ENCODE data around the gene TPX2.
A peak's percentile ranks its signal among the peaks of the same experiment; 100 is the strongest.

Gene TPX2

DNA sequence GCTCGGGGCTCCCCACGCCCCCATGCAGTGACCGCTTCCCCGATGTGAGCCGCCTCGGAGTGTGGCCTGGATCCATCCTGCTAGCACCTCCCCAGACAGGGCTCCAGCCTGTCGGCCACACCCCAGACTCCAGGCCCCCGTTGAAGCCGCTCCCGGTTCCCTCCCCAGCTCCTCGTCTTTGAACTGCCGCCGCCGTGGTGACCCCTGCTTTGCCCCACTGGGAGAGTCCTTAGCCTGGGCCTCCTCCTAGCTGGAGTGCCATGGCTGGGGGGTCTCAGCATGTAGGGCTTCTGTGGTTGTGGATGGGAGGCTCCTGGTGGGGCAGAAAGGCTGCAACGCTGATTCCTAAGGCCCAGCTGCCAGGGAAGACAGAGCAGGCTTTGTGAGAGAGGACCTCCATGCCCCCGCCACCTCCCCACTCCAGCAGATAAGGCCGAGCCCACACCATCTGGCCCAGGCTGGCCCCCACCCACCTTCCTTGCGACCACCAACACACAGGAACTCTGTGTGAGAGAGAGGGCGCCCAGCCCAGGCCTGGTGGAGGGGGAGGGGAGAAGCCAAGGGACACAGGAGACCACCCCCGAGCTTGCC, 94.9 kb downstream of the TPX2 start:
- no peak for DNase-seq (ENCODE audit: low read depth)

DNA sequence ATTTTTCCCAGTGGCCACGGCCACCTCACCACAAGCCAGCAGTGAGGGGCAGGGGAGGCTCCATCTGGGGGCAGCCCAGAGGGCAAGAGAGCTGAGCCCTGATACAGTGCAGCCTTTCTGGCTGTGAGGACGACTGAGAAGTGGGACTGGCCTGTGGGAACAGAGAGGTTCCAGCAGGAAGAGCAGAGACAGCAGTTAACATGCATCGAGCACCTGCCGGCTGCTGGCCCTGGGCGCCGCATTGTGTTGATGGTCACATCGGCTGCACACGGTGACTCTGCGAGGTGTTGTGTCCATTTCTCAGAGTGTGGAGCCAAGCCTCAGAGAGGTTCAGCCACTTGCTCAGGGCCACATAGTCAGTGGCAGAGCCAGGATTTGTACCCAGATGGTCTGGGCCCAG, 96.5 kb downstream of the TPX2 start:
- DNase-seq (ENCODE audit: low read depth), result no peak

GRCh38 chr20:31835977-31836852, 97.1 kb downstream of the TPX2 start:
- peak; percentile 85 for DNase-seq (ENCODE audit: low read depth)

DNA sequence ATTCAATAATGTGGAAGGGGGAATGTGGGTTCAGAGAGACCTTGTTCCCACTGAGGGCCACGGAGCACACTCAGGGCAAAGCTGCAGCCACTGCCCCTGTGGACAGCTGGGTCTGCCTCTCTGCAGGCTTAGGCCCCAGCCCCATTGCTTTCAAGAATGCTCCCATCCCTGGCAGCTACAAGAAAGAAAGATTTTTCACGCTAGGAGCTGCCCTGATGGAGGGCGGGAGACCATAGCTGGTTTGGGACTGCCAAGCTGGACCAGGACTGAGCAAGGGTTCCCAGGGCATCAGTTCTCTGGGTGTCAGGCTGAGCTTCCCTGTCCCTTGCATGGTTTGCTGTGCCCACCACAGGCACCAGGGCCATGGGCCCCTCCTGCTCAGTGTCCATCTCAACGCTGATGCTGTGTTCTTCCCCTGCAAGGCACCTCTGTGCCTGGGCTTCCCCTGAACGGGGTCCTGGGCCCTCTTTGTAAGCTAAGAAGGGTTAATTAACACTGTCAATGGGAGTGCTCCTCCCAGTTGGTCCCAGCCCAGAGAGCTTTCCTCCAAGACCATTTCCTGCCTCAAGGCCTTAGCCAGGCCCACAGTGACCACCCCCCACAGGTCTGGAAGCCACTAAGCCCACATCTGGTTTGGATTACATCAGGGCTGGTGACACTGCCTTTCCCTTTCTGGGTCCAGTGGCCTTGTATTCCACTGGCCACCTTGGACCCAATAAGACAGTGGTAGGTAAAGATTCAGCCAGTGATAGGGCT, 97.9 kb downstream of the TPX2 start:
- no peak for DNase-seq (ENCODE audit: low read depth)

- DNase-seq (ENCODE audit: low read depth), result peak; percentile 60
Measured at GRCh38 chr20:31837896-31838397, 98.9 kb downstream of the TPX2 start.

GRCh38 chr20:31838646-31839292, 99.7 kb downstream of the TPX2 start:
- DNase-seq (ENCODE audit: low read depth), result peak; percentile 63

DNA sequence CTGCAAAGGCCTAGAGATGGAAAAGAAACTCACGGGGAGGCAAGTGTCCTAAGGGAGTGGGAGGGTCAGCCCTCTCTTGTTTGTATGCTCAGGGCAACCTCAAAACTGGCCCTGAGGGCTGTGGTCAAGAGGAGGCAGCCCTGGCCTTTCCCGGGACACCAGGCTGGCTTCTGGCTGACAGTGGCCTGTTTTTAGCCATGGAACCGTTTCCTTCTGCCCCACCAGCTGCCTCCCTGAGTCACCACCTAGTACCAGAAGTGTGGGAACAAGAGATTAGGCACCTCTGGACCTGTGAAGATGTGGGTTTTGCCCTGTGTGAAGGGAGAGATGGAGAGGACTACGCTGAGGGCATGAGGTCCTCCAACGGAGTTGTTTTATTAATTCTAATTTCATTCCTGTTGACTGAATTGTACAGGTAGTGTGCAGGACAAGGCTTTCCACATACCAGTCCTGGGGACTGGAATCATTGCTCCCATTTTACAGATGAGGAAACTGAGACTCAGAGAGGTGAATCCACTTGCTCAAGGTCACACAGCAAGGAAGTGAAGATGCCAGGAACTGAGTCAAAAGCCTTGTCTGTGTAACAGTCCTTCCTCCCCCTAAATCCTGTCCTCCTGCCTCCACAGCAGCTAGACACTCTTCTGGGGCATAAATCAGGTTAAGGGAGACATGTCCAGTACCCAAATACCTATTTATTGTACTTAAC, 100.8 kb downstream of the TPX2 start:
- DNase-seq (ENCODE audit: low read depth), result no peak

GRCh38 chr20:31840906-31841816, 102.1 kb downstream of the TPX2 start:
- no peak for DNase-seq (ENCODE audit: low read depth)

GRCh38 chr20:31841928-31842327, 102.8 kb downstream of the TPX2 start:
- peak; percentile 68 for DNase-seq (ENCODE audit: low read depth)

DNA sequence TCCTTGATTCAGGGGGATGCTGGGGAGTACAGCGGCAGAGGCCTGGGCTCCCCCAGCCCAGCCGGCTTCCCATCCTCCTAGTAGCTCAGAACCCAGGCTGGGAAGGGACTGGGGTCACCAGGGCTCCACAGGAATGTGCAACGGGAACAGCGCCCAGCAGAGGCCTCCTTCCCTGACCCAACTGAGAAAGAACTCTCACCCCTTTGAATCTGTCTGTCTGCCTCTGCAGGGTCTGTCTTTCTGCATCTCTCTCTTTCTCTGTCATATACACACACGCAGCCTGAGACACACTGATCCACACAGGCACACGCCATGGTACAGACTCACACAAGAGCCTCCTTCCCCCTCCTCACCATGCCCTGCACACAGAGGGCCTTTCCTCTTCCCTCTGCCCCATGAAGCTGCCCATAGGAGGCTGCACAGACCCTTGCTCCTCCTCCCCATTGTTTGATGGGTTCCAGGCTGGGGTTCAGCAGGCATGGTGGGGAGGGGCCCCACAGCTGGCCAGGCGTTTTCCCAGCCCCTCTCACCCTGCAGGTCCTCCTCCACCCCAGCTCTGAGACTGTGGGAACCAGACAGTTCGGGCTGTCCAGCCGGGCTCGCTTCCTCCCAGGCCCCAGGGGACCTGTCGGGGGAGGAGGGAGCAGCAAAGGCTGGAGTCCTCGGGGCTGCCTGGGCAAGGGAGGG, 103.5 kb downstream of the TPX2 start:
- DNase-seq (ENCODE audit: low read depth), result peak; percentile 41

- no peak for DNase-seq (ENCODE audit: low read depth)
Measured at GRCh38 chr20:31843288-31843687, 104.2 kb downstream of the TPX2 start.

DNA sequence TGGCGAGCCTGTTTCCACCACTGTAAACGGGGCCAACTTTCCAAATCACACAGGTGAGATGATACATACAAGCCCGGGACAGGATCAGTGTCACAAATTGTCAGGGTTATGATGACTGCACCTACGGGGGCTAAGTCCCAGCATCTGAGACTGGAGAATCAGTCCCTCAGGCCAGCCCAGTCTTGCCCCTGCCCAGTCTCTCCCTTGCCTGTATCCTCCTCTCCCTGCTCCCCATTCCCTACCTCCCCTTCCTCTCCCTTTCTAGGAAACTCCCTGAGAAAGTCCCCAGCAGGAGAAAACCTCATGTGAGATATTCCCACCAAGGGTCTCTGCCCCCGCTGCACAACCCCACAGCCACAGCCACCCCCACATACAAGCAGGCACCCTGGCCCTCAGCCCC, 104.8 kb downstream of the TPX2 start:
- no peak for DNase-seq (ENCODE audit: low read depth)

DNA sequence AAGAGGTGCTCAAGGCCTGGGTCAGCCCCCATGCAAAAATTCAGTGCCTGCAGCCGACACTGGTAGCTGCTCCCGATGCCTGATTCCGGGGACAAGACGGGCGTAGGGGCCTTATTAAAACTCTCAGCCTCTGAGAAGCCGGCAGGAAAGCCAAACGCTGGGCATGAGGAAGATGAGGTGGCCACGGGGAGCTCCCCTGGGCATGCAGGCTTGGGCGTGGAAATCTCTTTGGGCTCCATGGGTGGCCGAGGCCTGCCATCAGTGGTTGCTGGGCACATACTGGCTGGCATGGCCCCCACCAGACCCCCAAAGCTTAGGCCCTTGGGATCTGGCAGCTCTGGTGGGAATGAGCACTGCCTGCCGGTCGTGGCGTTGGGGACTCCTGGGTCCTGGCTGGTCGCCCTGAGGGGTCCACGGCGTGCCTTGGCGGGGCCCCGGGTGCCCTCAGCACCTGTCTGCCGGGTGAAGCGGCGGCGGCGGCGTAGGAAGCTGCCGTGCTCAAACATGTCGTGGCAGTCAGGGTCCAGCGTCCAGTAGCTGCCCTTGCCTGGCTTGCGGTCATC, 105.7 kb downstream of the TPX2 start:
- no peak for DNase-seq (ENCODE audit: low read depth)

DNA sequence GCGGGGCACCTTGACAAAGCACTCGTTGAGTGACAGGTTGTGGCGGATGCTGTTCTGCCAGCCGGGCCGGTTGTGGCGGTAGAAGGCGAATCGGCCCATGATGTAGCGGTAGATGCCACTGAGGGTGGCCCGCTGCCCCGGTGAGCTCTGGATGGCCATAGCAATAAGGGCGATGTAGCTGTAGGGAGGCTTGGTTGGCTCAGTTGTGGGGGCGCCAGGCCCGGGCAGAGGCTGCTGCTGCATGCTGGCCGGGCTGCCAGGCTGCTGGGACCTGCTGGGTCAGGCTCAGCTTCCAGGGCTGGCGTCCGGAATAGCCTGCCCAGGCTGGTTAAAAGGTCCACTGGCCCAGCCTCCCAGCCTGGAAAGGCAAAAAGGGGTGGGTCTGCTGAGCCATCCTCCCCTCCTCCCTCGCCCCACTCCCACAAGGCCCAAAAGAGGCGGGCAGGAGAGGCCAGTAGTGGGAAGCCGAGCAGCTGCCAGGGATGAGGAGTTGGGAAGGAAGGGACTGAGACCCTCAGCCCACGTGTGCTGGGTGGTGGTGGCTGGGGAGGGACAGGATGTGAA, 106.3 kb downstream of the TPX2 start, which contains the start of gene FOXS1:
FOXS1 (minus strand) TSS at position 305 of the 564 bp plus-strand sequence; CDS start at position 243, 62 bp downstream.
- no peak for DNase-seq (ENCODE audit: low read depth)

GRCh38 chr20:31846793-31847138, 107.7 kb downstream of the TPX2 start:
- no peak for DNase-seq (ENCODE audit: low read depth)

- DNase-seq (ENCODE audit: low read depth), result no peak
Measured at GRCh38 chr20:31848088-31848999, 109.3 kb downstream of the TPX2 start.

DNA sequence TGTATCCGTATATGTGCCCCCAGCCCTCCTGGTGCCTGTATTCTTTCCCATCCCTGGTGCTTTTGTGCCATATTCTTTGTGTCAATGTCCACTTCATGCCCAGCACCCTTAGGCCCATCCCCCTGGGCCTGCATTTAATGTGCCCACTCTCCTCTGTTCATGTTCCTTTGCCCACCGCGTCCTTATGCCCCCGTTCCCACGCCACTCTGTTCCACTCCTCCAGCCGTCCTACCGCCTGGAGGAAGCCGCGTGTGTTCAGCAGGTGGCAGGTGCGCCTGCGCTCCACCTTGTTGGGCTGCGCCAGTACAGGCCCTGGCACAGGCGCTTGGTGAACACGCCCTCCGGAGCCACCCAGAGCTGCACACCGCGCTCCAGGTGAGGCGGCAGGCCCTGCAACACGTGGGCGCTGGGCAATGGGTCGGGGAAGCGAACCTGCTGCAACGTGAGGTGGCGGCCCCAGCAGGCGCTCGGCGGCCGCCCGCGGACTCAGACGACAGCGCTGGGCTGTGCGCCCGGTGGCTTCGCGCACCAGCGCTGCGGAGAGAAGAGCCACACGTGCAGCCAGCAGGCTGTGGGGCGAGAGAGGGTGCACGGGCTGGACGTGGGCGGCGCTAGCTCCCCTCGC, 110.3 kb downstream of the TPX2 start:
- no peak for DNase-seq (ENCODE audit: low read depth)

All from amniotic epithelial cell (primary cell).